NCI-H1092 treated with DMSO at 0.1 percent for 48 hours (cell line): Measurements from ENCODE around the gene DEXI.
"Not testable (repeated sequence)": the region's sequence is repeated elsewhere in the genome, so short reads cannot be mapped to it uniquely, and the experiment has no call there.

Experiments
- DNase-seq: peaks from one replicate; lab custom pipeline; 2025; lab: John Stamatoyannopoulos, UW

DEXI gene

GRCh38 chr16:10926867-10927266 is 15.4 kb downstream of the DEXI start:
- DNase-seq: no peak

GRCh38 chr16:10926094-10926493 is 16.2 kb downstream of the DEXI start:
- no peak for DNase-seq

- not testable (repeated sequence) for DNase-seq
Measured at GRCh38 chr16:10925285-10925684, 17.0 kb downstream of the DEXI start.

GRCh38 chr16:10923650-10924214 is 18.5 kb downstream of the DEXI start:
- peak; percentile 21 for DNase-seq

- DNase-seq: no peak
Measured at GRCh38 chr16:10923146-10923649, 19.1 kb downstream of the DEXI start.

GRCh38 chr16:10922328-10923145 is 19.7 kb downstream of the DEXI start:
- DNase-seq: peak; percentile 71

- peak; percentile 62 for DNase-seq
Measured at GRCh38 chr16:10921536-10922327, 20.5 kb downstream of the DEXI start.

GRCh38 chr16:10920726-10921427 is 21.4 kb downstream of the DEXI start:
- DNase-seq: peak; percentile 73

- DNase-seq: no peak
Measured at GRCh38 chr16:10919003-10919351, 23.3 kb downstream of the DEXI start.

GRCh38 chr16:10918294-10919002 is 23.8 kb downstream of the DEXI start:
- DNase-seq: peak; percentile 86

GRCh38 chr16:10916534-10916933 is 25.7 kb downstream of the DEXI start:
- DNase-seq: no peak

GRCh38 chr16:10911267-10911666 is 31.0 kb downstream of the DEXI start:
- no peak for DNase-seq

- DNase-seq: no peak
Measured at GRCh38 chr16:10907757-10908045, 34.6 kb downstream of the DEXI start.

- peak; percentile 7 for DNase-seq
Measured at GRCh38 chr16:10906914-10907756, 35.1 kb downstream of the DEXI start.

- no peak for DNase-seq
Measured at GRCh38 chr16:10906482-10906881, 35.8 kb downstream of the DEXI start.

- DNase-seq: no peak
Measured at GRCh38 chr16:10902999-10903398, 39.3 kb downstream of the DEXI start.

GRCh38 chr16:10897134-10897533 is 45.1 kb downstream of the DEXI start:
- DNase-seq: no peak

- no peak for DNase-seq
Measured at GRCh38 chr16:10896723-10897122, 45.5 kb downstream of the DEXI start.

- no peak for DNase-seq
Measured at GRCh38 chr16:10896165-10896564, 46.1 kb downstream of the DEXI start.

GRCh38 chr16:10895053-10895946 is 47.0 kb downstream of the DEXI start:
- DNase-seq: no peak
